PFSK-1 (cell line): ENCODE measurements around the gene ABI1.

Source experiments
- FOXP2 ChIP-seq: optimal IDR thresholded peaks from 2 replicates; pipeline ENCODE3; 2011; ENCODE audit warnings: borderline replicate concordance, control low read depth, inconsistent platforms; ENCODE audit not compliant: insufficient read depth; ENCODE audit errors: extremely low read length, extremely low read depth
- POLR2AphosphoS5 ChIP-seq: IDR thresholded peaks from 2 replicates; pipeline ENCODE4 v1.6.1; 2012; ENCODE audit warnings: low read depth, mild to moderate bottlenecking, control low read depth, low read length, moderate library complexity
- REST ChIP-seq, 2 experiments: IDR thresholded peaks; 2 replicates each; pipeline versions ENCODE4 v1.6.1 to v1.8.0; 2011 to 2012; ENCODE audit warnings: low read depth in 2 of 2, low read length in 2 of 2, control low read depth in 1 of 2, inconsistent platforms in 1 of 2, mild to moderate bottlenecking in 1 of 2, moderate library complexity in 1 of 2; ENCODE audit not compliant: insufficient read depth in 1 of 2
- SIN3A ChIP-seq: IDR thresholded peaks from 2 replicates; pipeline ENCODE4 v1.6.1; 2012; ENCODE audit warnings: mild to moderate bottlenecking, low read length, moderate library complexity, borderline replicate concordance; ENCODE audit not compliant: insufficient read depth
- TAF1 ChIP-seq: IDR thresholded peaks from 2 replicates; pipeline ENCODE4 v1.6.1; 2012; ENCODE audit warnings: low read length, control low read depth, borderline replicate concordance; ENCODE audit not compliant: insufficient read depth

- TF ChIP-seq SIN3A: no peak
- no peak for TF ChIP-seq POLR2AphosphoS5
- no peak for TF ChIP-seq REST (IDR thresholded peaks at IDR 0.05; ENCODE audit: insufficient read depth in 1 of 2, low read depth in 2 of 2, low read length in 2 of 2)
- TF ChIP-seq TAF1: no peak
- no peak for TF ChIP-seq FOXP2
Measured at GRCh38 chr10:26844396-26844975, 16.3 kb downstream of the ABI1 start.
